ENCODE measurements around the gene ZNF41. TPM values are rescaled to one million over a fixed set of nuclear protein-coding genes. Genes with fewer than 3 reads are reported as not detected.
A peak's percentile ranks its signal among the peaks of the same experiment; 100 is the strongest.
"Not testable (repeated sequence)": the region's sequence is repeated elsewhere in the genome, so short reads cannot be mapped to it uniquely, and the experiment has no call there.

Gene ZNF41
- total RNA-seq, 3 donors from 2014 or later: 9.4 to 14.0 (median 12.0) TPM

- H3K4me1 ChIP-seq (ENCODE audit: low read depth): no peaks in the 10 kb centered on the region
- no peak for DNase-seq
- TF ChIP-seq CTCF (IDR thresholded peaks at IDR 0.05): no peak
- intact Hi-C loops (cut with DNase I, micrococcal nuclease): no loop called here
- no peak overlapping the region for H3K4me3 ChIP-seq
- H3K9me3 ChIP-seq: no peaks in the 10 kb centered on the region
- ATAC-seq: no peak
- no peaks in the 10 kb centered on the region for H3K36me3 ChIP-seq (ENCODE audit: low read depth)
Observed at GRCh38 chrX:47518144-47518543, 35.1 kb upstream of the ZNF41 start.

GRCh38 chrX:47515941-47516665, 33.1 kb upstream of the ZNF41 start:
- ATAC-seq (no peak), DNase-seq (no peak)

GRCh38 chrX:47514533-47515235, 31.7 kb upstream of the ZNF41 start:
- ATAC-seq: no peak
- H3K36me3 ChIP-seq (ENCODE audit: low read depth): no peaks in the 10 kb centered on the region
- no peaks in the 10 kb centered on the region for H3K9me3 ChIP-seq
- DNase-seq: no peak
- intact Hi-C loops (cut with DNase I, micrococcal nuclease): no loop called here
- H3K4me3 ChIP-seq: no peak overlapping the region
- no peaks in the 10 kb centered on the region for H3K4me1 ChIP-seq (ENCODE audit: low read depth)
- no peak for TF ChIP-seq CTCF (IDR thresholded peaks at IDR 0.05)

More at GRCh38 chrX:47515941-47516665, 33.1 kb upstream of the ZNF41 start:
- no peak for TF ChIP-seq CTCF (IDR thresholded peaks at IDR 0.05)
- H3K4me3 ChIP-seq: no peak overlapping the region
- no peaks in the 10 kb centered on the region for H3K9me3 ChIP-seq
- H3K4me1 ChIP-seq (ENCODE audit: low read depth): no peaks in the 10 kb centered on the region
- intact Hi-C loops (cut with DNase I, micrococcal nuclease): no loop called here
- no peaks in the 10 kb centered on the region for H3K36me3 ChIP-seq (ENCODE audit: low read depth)

GRCh38 chrX:47513034-47513965, 30.3 kb upstream of the ZNF41 start:
- peak; percentile 55 for ATAC-seq
- H3K4me1 ChIP-seq (ENCODE audit: low read depth); H3K36me3 ChIP-seq (ENCODE audit: low read depth); H3K4me3 ChIP-seq; intact Hi-C loops (cut with DNase I, micrococcal nuclease); H3K9me3 ChIP-seq: not testable (repeated sequence)
- peak in 1 of 3 donors; percentile 22 for DNase-seq

- H3K36me3 ChIP-seq (ENCODE audit: low read depth); H3K9me3 ChIP-seq; ATAC-seq; intact Hi-C loops (cut with DNase I, micrococcal nuclease); H3K4me3 ChIP-seq; DNase-seq; H3K4me1 ChIP-seq (ENCODE audit: low read depth): not testable (repeated sequence)
Observed at GRCh38 chrX:47512383-47512782, 29.4 kb upstream of the ZNF41 start.

GRCh38 chrX:47507153-47507867, 24.3 kb upstream of the ZNF41 start:
- Histone ChIP-seq H3K36me3 (ENCODE audit: low read depth) (no peaks in the 10 kb centered on the region), H3K4me3 (no peak overlapping the region), H3K9me3 (no peaks in the 10 kb centered on the region), H3K4me1 (ENCODE audit: low read depth) (no peaks in the 10 kb centered on the region)
- intact Hi-C loops (cut with DNase I, micrococcal nuclease): no loop called here
- TF ChIP-seq CTCF (IDR thresholded peaks at IDR 0.05): no peak
- ATAC-seq (no peak), DNase-seq (no peak)
